ENCODE results near the gene CORO7.

DNA sequence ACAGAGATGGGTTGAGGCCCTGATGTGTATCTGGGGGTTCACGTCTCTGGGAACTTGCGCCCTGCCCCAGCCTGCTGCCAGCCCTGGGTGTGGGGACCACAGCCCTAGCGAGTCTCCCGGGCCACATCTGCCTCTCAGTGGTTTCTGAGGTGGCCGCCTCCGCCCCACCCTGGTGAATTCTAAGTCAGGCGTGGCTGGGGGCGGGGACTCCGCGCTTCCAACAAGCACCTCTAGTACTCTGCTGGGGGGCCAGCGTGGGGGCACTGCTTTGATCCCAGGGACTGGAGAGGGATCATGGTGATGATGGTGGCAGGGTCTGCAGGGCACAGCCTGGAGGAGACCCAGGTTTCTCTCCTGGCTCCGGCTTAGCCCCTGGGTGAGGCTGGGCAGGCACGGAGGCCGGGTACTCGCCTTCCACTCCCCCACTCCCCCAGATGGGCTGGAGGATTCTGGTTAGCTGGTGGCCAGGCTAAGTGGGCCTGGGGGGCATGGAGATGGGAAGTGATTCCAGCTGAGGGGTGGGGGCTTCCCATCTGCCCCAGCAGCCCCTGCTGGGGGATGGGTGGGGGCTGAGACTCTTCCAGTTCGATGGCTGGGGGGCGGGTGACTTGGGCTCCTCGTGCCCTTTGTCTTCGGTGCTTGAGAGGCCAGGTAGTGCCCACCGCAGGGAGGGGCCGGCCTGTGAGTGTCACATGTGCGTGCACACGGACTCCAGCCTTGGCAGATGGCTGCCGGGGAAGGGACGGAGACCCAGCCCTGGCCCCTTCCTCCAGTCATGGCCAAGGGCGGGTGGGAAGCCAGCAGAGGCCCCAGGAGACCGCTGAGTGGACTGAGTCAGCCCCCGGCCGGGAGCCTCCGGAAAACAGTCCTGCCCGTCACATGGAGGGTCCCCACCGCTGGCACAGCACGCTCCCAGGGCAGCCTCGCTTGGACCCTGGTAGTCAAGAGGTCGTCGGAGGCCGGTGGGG, 96.7 kb downstream of the CORO7 start:
- TF ChIP-seq, protein P1, sequence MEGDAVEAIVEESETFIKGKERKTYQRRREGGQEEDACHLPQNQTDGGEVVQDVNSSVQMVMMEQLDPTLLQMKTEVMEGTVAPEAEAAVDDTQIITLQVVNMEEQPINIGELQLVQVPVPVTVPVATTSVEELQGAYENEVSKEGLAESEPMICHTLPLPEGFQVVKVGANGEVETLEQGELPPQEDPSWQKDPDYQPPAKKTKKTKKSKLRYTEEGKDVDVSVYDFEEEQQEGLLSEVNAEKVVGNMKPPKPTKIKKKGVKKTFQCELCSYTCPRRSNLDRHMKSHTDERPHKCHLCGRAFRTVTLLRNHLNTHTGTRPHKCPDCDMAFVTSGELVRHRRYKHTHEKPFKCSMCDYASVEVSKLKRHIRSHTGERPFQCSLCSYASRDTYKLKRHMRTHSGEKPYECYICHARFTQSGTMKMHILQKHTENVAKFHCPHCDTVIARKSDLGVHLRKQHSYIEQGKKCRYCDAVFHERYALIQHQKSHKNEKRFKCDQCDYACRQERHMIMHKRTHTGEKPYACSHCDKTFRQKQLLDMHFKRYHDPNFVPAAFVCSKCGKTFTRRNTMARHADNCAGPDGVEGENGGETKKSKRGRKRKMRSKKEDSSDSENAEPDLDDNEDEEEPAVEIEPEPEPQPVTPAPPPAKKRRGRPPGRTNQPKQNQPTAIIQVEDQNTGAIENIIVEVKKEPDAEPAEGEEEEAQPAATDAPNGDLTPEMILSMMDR (IDR thresholded peaks at IDR 0.05; ENCODE audit: low read depth, low read length): no peak
- TF ChIP-seq MYC (IDR thresholded peaks at IDR 0.05; ENCODE audit: low read depth, low read length): no peak
- no peak for TF ChIP-seq POLR2A (IDR thresholded peaks at IDR 0.05; ENCODE audit: extremely low read depth, insufficient read length)

Data from NB4 (cell line).